HEK293 (cell line): Measurements from ENCODE around the gene AKT3.
A peak's percentile ranks its signal among the peaks of the same experiment; 100 is the strongest.

Experiments used
- CTCF ChIA-PET: fragments of 350-600 bp; formaldehyde crosslinking; extraction: SDS; loops from one replicate; lab custom pipeline; 2021; ENCODE audit warnings: antibody characterized with exemption; lab: Yijun Ruan, JAX
- POLR2A ChIA-PET: fragments of 300-600 bp; formaldehyde crosslinking; extraction: SDS; loops from one replicate; lab custom pipeline; 2020; ENCODE audit warnings: antibody characterized with exemption, inconsistent platforms; lab: Yijun Ruan, JAX
- H3K27ac ChIP-seq: fragments of 200-500 bp; sonication (Bioruptor generic); 2 replicates; pipeline ENCODE4 v1.5.1; 2014; ENCODE audit warnings: low read depth, low read length, control low read depth, inconsistent platforms; ENCODE audit errors: extremely low read depth
- H3K36me3 ChIP-seq, 2 experiments: fragments of 200-500 bp in 1 of 2; sonication (Bioruptor generic) in 1 of 2; 1 replicate in 1 of 2; 2 replicates in 1 of 2; pipeline ENCODE4 v1.5.1; 2014 to 2017; ENCODE audit warnings: inconsistent platforms in 2 of 2, low read length in 2 of 2; ENCODE audit not compliant: control insufficient read depth in 2 of 2, insufficient read depth in 1 of 2
- H3K4me1 ChIP-seq: fragments of 200-500 bp; sonication (Bioruptor generic); 2 replicates; pipeline ENCODE4 v1.5.1; 2014; ENCODE audit warnings: mild to moderate bottlenecking, low read length, inconsistent platforms; ENCODE audit not compliant: control insufficient read depth, insufficient read depth
- H3K4me3 ChIP-seq: 2 replicates; pipeline ENCODE4 v1.5.1; 2011; ENCODE audit warnings: low read depth, mild to moderate bottlenecking, control low read depth, low read length, moderate library complexity
- H3K9me3 ChIP-seq: fragments of 200-500 bp; sonication (Bioruptor generic); 2 replicates; pipeline ENCODE4 v1.5.1; 2014; ENCODE audit warnings: low read depth, low read length, inconsistent platforms; ENCODE audit not compliant: control insufficient read depth, insufficient read depth
- BCL11B ChIP-seq: fragments of 450-650 bp; formaldehyde crosslinking; IDR thresholded peaks from 2 replicates; pipeline ENCODE4 v1.5.1; 2016; ENCODE audit warnings: low read depth, missing biosample characterization, missing genetic modification characterization
- FEZF1 ChIP-seq: fragments of 450-650 bp; formaldehyde crosslinking; IDR thresholded peaks from 2 replicates; pipeline ENCODE4 v1.5.1; 2016; ENCODE audit warnings: missing biosample characterization, missing genetic modification characterization
- GLI4 ChIP-seq: fragments of 450-650 bp; formaldehyde crosslinking; IDR thresholded peaks from 2 replicates; pipeline ENCODE4 v1.5.1; 2016; ENCODE audit warnings: missing biosample characterization, missing genetic modification characterization
- GLIS1 ChIP-seq: fragments of 450-650 bp; formaldehyde crosslinking; IDR thresholded peaks from 2 replicates; pipeline ENCODE4 v1.5.1; 2016; ENCODE audit warnings: missing biosample characterization, missing genetic modification characterization
- HOXA7 ChIP-seq: sonication (generic); formaldehyde crosslinking; IDR thresholded peaks from 2 replicates; pipeline ENCODE4 v1.8.1; 2022; ENCODE audit warnings: missing genetic modification reagents, borderline replicate concordance
- SCRT2 ChIP-seq: fragments of 450-650 bp; formaldehyde crosslinking; IDR thresholded peaks from 2 replicates; pipeline ENCODE4 v1.5.1; 2016; ENCODE audit warnings: missing biosample characterization, missing genetic modification characterization
- YY2 ChIP-seq: fragments of 450-650 bp; formaldehyde crosslinking; IDR thresholded peaks from 2 replicates; pipeline ENCODE4 v1.5.1; 2016; ENCODE audit warnings: missing biosample characterization, missing genetic modification characterization
- ZFHX2 ChIP-seq: fragments of 450-650 bp; formaldehyde crosslinking; conservative IDR thresholded peaks from 2 replicates; pipeline ENCODE4 v1.5.1; 2016; ENCODE audit warnings: missing biosample characterization, missing genetic modification characterization
- ZFP3 ChIP-seq: fragments of 450-650 bp; formaldehyde crosslinking; IDR thresholded peaks from 2 replicates; pipeline ENCODE4 v1.5.1; 2016; ENCODE audit warnings: low read depth, missing biosample characterization, missing genetic modification characterization
- ZIC2 ChIP-seq: fragments of 450-650 bp; formaldehyde crosslinking; IDR thresholded peaks from 2 replicates; pipeline ENCODE4 v1.5.1; 2016; ENCODE audit warnings: missing biosample characterization, missing genetic modification characterization
- ZNF132 ChIP-seq: fragments of 450-650 bp; formaldehyde crosslinking; IDR thresholded peaks from 2 replicates; pipeline ENCODE4 v1.5.1; 2017; ENCODE audit warnings: missing biosample characterization, missing genetic modification characterization, borderline replicate concordance
- ZNF133 ChIP-seq: fragments of 450-650 bp; formaldehyde crosslinking; IDR thresholded peaks from 2 replicates; pipeline ENCODE4 v1.5.1; 2016; ENCODE audit warnings: missing biosample characterization, missing genetic modification characterization
- ZNF169 ChIP-seq: fragments of 450-650 bp; formaldehyde crosslinking; IDR thresholded peaks from 2 replicates; pipeline ENCODE4 v1.5.1; 2016; ENCODE audit warnings: missing biosample characterization, missing genetic modification characterization
- ZNF404 ChIP-seq: fragments of 450-650 bp; formaldehyde crosslinking; IDR thresholded peaks from 2 replicates; pipeline ENCODE4 v1.5.1; 2017; ENCODE audit warnings: missing biosample characterization, missing genetic modification characterization
- ZNF416 ChIP-seq: fragments of 450-650 bp; formaldehyde crosslinking; IDR thresholded peaks from 2 replicates; pipeline ENCODE4 v1.5.1; 2016; ENCODE audit warnings: missing biosample characterization, missing genetic modification characterization
- ZNF48 ChIP-seq: fragments of 450-650 bp; formaldehyde crosslinking; IDR thresholded peaks from 2 replicates; pipeline ENCODE4 v1.5.1; 2016; ENCODE audit warnings: missing biosample characterization, missing genetic modification characterization
- ZNF610 ChIP-seq: fragments of 450-650 bp; formaldehyde crosslinking; IDR thresholded peaks from 2 replicates; pipeline ENCODE4 v1.5.1; 2016; ENCODE audit warnings: missing biosample characterization, missing genetic modification characterization, borderline replicate concordance
- ZNF707 ChIP-seq: fragments of 450-650 bp; formaldehyde crosslinking; IDR thresholded peaks from 2 replicates; pipeline ENCODE4 v1.5.1; 2016; ENCODE audit warnings: missing biosample characterization, missing genetic modification characterization
- ZNF837 ChIP-seq: fragments of 450-650 bp; formaldehyde crosslinking; IDR thresholded peaks from 2 replicates; pipeline ENCODE4 v1.5.1; 2016; ENCODE audit warnings: missing biosample characterization, missing genetic modification characterization
- TF ChIP-seq, protein P1 (sequence below): fragments of 450-650 bp; formaldehyde crosslinking; IDR thresholded peaks from 2 replicates; pipeline ENCODE4 v1.5.1; 2017; ENCODE audit warnings: missing biosample characterization, missing genetic modification characterization
- TF ChIP-seq, protein P2 (sequence below): fragments of 450-650 bp; formaldehyde crosslinking; IDR thresholded peaks from 2 replicates; pipeline ENCODE4 v1.5.1; 2016; ENCODE audit warnings: missing biosample characterization, missing genetic modification characterization
- TF ChIP-seq, protein P3 (sequence below): fragments of 450-650 bp; formaldehyde crosslinking; IDR thresholded peaks from 2 replicates; pipeline ENCODE4 v1.5.1; 2016; ENCODE audit warnings: missing biosample characterization, missing genetic modification characterization
- TF ChIP-seq, protein P4 (sequence below): fragments of 450-650 bp; formaldehyde crosslinking; IDR thresholded peaks from 2 replicates; pipeline ENCODE4 v1.5.1; 2016; ENCODE audit warnings: missing biosample characterization, missing genetic modification characterization, borderline replicate concordance
- TF ChIP-seq, protein P5 (sequence below): fragments of 450-650 bp; formaldehyde crosslinking; IDR thresholded peaks from 2 replicates; pipeline ENCODE4 v1.5.1; 2016; ENCODE audit warnings: missing biosample characterization, missing genetic modification characterization
- TF ChIP-seq, protein P6 (sequence below): fragments of 450-650 bp; formaldehyde crosslinking; IDR thresholded peaks from 2 replicates; pipeline ENCODE4 v1.5.1; 2016; ENCODE audit warnings: missing biosample characterization, missing genetic modification characterization

The AKT3 gene

DNA sequence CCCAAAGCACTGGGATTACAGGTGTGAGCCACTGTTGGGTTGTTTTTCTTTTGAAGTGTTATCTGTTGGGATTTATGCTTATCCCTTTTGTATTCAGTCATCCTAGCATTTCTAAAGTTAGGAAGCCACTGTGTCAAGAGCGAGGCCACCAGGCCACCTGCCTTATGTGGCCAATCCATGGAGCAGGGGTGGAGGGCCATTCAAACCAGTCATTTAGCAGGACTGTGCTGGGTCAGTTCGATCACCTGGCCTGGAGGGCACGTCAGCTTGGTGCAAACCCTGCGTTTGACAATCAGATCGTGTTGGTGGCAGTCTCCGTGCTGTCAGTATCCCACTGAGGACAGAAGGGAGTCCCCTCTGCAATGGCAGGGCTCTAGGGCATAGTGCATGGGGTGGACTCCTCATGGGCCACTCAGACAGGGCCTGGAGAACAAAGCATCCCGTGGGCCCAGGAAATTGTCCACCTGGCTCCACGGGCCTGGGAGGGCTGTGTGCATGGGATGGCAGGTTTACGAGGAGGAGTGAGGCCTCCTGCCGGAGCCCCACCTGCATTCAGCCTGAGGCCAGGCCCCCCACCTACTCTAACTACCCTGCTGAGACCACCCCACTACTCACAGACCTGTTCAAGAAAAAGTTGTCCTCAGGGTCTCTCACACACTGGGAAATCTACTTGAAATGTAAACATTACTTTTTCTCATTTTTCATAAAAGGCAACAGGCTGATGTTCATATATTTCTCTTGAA lies 351.9 kb downstream of the AKT3 start:
- H3K27ac ChIP-seq = no peak overlapping the region
- CTCF ChIA-PET = no interaction called here
- no peaks in the 10 kb centered on the region for H3K4me1 ChIP-seq
- POLR2A ChIA-PET = no interaction called here
- H3K4me3 ChIP-seq = no peak overlapping the region
- peaks cover 0 to 15% of the 10 kb centered on the region in 2 experiments; a peak in 1 of 3 replicates for H3K36me3 ChIP-seq
- H3K9me3 ChIP-seq = no peaks in the 10 kb centered on the region
- TF ChIP-seq ZNF133 = no peak
- 0 out of 2 replicates have a peak, but pooled peaks have one; percentile 12 for TF ChIP-seq SCRT2 (tag by site-specific recombination)
- TF ChIP-seq ZNF169 = no peak
- peak; percentile 53 for TF ChIP-seq ZIC2
- no peak for TF ChIP-seq ZFP3 (tag by site-specific recombination)
- no peak for TF ChIP-seq ZFHX2 (tag by site-specific recombination)
- TF ChIP-seq, protein P1, sequence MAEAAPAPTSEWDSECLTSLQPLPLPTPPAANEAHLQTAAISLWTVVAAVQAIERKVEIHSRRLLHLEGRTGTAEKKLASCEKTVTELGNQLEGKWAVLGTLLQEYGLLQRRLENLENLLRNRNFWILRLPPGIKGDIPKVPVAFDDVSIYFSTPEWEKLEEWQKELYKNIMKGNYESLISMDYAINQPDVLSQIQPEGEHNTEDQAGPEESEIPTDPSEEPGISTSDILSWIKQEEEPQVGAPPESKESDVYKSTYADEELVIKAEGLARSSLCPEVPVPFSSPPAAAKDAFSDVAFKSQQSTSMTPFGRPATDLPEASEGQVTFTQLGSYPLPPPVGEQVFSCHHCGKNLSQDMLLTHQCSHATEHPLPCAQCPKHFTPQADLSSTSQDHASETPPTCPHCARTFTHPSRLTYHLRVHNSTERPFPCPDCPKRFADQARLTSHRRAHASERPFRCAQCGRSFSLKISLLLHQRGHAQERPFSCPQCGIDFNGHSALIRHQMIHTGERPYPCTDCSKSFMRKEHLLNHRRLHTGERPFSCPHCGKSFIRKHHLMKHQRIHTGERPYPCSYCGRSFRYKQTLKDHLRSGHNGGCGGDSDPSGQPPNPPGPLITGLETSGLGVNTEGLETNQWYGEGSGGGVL = no peak
- TF ChIP-seq, protein P2, sequence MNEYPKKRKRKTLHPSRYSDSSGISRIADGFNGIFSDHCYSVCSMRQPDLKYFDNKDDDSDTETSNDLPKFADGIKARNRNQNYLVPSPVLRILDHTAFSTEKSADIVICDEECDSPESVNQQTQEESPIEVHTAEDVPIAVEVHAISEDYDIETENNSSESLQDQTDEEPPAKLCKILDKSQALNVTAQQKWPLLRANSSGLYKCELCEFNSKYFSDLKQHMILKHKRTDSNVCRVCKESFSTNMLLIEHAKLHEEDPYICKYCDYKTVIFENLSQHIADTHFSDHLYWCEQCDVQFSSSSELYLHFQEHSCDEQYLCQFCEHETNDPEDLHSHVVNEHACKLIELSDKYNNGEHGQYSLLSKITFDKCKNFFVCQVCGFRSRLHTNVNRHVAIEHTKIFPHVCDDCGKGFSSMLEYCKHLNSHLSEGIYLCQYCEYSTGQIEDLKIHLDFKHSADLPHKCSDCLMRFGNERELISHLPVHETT = no peak
- TF ChIP-seq ZNF416 (tag by site-specific recombination) = no peak
- TF ChIP-seq FEZF1 (tag by site-specific recombination) = no peak
- TF ChIP-seq GLIS1 (tag by site-specific recombination) = peak; percentile 62; the same call in 1 of the 2 replicates
- no peak for TF ChIP-seq BCL11B (tag by site-specific recombination)
- TF ChIP-seq, protein P3, sequence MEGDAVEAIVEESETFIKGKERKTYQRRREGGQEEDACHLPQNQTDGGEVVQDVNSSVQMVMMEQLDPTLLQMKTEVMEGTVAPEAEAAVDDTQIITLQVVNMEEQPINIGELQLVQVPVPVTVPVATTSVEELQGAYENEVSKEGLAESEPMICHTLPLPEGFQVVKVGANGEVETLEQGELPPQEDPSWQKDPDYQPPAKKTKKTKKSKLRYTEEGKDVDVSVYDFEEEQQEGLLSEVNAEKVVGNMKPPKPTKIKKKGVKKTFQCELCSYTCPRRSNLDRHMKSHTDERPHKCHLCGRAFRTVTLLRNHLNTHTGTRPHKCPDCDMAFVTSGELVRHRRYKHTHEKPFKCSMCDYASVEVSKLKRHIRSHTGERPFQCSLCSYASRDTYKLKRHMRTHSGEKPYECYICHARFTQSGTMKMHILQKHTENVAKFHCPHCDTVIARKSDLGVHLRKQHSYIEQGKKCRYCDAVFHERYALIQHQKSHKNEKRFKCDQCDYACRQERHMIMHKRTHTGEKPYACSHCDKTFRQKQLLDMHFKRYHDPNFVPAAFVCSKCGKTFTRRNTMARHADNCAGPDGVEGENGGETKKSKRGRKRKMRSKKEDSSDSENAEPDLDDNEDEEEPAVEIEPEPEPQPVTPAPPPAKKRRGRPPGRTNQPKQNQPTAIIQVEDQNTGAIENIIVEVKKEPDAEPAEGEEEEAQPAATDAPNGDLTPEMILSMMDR = no peak
- TF ChIP-seq ZNF837 (tag by site-specific recombination) = no peak
- TF ChIP-seq, protein P4, sequence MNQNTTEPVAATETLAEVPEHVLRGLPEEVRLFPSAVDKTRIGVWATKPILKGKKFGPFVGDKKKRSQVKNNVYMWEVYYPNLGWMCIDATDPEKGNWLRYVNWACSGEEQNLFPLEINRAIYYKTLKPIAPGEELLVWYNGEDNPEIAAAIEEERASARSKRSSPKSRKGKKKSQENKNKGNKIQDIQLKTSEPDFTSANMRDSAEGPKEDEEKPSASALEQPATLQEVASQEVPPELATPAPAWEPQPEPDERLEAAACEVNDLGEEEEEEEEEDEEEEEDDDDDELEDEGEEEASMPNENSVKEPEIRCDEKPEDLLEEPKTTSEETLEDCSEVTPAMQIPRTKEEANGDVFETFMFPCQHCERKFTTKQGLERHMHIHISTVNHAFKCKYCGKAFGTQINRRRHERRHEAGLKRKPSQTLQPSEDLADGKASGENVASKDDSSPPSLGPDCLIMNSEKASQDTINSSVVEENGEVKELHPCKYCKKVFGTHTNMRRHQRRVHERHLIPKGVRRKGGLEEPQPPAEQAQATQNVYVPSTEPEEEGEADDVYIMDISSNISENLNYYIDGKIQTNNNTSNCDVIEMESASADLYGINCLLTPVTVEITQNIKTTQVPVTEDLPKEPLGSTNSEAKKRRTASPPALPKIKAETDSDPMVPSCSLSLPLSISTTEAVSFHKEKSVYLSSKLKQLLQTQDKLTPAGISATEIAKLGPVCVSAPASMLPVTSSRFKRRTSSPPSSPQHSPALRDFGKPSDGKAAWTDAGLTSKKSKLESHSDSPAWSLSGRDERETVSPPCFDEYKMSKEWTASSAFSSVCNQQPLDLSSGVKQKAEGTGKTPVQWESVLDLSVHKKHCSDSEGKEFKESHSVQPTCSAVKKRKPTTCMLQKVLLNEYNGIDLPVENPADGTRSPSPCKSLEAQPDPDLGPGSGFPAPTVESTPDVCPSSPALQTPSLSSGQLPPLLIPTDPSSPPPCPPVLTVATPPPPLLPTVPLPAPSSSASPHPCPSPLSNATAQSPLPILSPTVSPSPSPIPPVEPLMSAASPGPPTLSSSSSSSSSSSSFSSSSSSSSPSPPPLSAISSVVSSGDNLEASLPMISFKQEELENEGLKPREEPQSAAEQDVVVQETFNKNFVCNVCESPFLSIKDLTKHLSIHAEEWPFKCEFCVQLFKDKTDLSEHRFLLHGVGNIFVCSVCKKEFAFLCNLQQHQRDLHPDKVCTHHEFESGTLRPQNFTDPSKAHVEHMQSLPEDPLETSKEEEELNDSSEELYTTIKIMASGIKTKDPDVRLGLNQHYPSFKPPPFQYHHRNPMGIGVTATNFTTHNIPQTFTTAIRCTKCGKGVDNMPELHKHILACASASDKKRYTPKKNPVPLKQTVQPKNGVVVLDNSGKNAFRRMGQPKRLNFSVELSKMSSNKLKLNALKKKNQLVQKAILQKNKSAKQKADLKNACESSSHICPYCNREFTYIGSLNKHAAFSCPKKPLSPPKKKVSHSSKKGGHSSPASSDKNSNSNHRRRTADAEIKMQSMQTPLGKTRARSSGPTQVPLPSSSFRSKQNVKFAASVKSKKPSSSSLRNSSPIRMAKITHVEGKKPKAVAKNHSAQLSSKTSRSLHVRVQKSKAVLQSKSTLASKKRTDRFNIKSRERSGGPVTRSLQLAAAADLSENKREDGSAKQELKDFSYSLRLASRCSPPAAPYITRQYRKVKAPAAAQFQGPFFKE = no peak
- no peak for TF ChIP-seq YY2
- no peak for TF ChIP-seq ZNF48
- TF ChIP-seq, protein P5, sequence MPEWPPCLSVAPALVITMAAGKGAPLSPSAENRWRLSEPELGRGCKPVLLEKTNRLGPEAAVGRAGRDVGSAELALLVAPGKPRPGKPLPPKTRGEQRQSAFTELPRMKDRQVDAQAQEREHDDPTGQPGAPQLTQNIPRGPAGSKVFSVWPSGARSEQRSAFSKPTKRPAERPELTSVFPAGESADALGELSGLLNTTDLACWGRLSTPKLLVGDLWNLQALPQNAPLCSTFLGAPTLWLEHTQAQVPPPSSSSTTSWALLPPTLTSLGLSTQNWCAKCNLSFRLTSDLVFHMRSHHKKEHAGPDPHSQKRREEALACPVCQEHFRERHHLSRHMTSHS (tag by site-specific recombination) = no peak
- TF ChIP-seq ZNF707 (tag by site-specific recombination) = no peak
- TF ChIP-seq ZNF404 (tag by site-specific recombination) = no peak
- TF ChIP-seq ZNF132 = no peak
- TF ChIP-seq, protein P6, sequence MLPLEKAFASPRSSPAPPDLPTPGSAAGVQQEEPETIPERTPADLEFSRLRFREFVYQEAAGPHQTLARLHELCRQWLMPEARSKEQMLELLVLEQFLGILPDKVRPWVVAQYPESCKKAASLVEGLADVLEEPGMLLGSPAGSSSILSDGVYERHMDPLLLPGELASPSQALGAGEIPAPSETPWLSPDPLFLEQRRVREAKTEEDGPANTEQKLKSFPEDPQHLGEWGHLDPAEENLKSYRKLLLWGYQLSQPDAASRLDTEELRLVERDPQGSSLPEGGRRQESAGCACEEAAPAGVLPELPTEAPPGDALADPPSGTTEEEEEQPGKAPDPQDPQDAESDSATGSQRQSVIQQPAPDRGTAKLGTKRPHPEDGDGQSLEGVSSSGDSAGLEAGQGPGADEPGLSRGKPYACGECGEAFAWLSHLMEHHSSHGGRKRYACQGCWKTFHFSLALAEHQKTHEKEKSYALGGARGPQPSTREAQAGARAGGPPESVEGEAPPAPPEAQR (tag by site-specific recombination) = no peak
- TF ChIP-seq HOXA7 = no peak
- no peak for TF ChIP-seq ZNF610
- TF ChIP-seq GLI4 (tag by site-specific recombination) = no peak
